SU-DHL-6 (cell line): ENCODE results near the gene EDEM3.

Experiments used
- H2AFZ ChIP-seq: fragments of 200-600 bp; sonication (generic); 2 replicates; pipeline ENCODE4 v1.6.1; 2014; ENCODE audit warnings: low read depth, mild to moderate bottlenecking, moderate library complexity, mixed read lengths, antibody characterized with exemption, low read length; ENCODE audit not compliant: severe bottlenecking
- H3F3A ChIP-seq: fragments of 200-600 bp; shearing (Covaris generic); 2 replicates; pipeline ENCODE4 v1.6.0; 2016; ENCODE audit warnings: antibody characterized with exemption, mild to moderate bottlenecking; ENCODE audit not compliant: insufficient read depth
- H3K27ac ChIP-seq: fragments of 200-600 bp; sonication (generic); 2 replicates; pipeline ENCODE4 v1.5.1; 2016; ENCODE audit warnings: low read depth, mild to moderate bottlenecking, low read length, moderate library complexity, mixed read lengths
- H3K27me3 ChIP-seq: fragments of 200-600 bp; sonication (generic), shearing (Covaris generic); 2 replicates; pipeline ENCODE4 v1.6.0; 2014; ENCODE audit warnings: mild to moderate bottlenecking, low read length
- H3K36me3 ChIP-seq: fragments of 200-600 bp; sonication (generic); 2 replicates; pipeline ENCODE4 v1.6.1; 2014; ENCODE audit warnings: mild to moderate bottlenecking, low read length, mixed read lengths
- H3K4me2 ChIP-seq: fragments of 300-600, 200-600 bp; shearing (Covaris generic), sonication (generic); 2 replicates; pipeline ENCODE4 v1.6.0; 2014; ENCODE audit warnings: low read length, low read depth, mild to moderate bottlenecking; ENCODE audit not compliant: poor library complexity, severe bottlenecking
- H3K4me3 ChIP-seq: fragments of 200-600 bp; sonication (generic); 2 replicates; pipeline ENCODE4 v1.5.1; 2014; ENCODE audit warnings: antibody characterized with exemption, low read length, mild to moderate bottlenecking, mixed read lengths; ENCODE audit not compliant: insufficient read depth, poor library complexity, severe bottlenecking
- H3K79me2 ChIP-seq: fragments of 200-600 bp; sonication (generic); 2 replicates; pipeline ENCODE4 v1.6.1; 2014; ENCODE audit warnings: mild to moderate bottlenecking, low read length, moderate library complexity; ENCODE audit not compliant: insufficient read depth
- H3K9ac ChIP-seq: fragments of 200-600 bp; sonication (generic); 2 replicates; pipeline ENCODE4 v1.7.0; 2014; ENCODE audit warnings: mild to moderate bottlenecking, low read length
- H3K9me2 ChIP-seq: fragments of 200-600 bp; sonication (generic); replicated peaks from 2 replicates; pipeline ENCODE4 v1.6.1; 2014; ENCODE audit warnings: low read length; ENCODE audit not compliant: insufficient read depth
- H3K9me3 ChIP-seq: fragments of 200-600 bp; sonication (generic); 2 replicates; pipeline ENCODE4 v1.6.1; 2014; ENCODE audit warnings: low read length, mixed read lengths; ENCODE audit not compliant: insufficient read depth
- H4K20me1 ChIP-seq: fragments of 200-600 bp; sonication (generic); 2 replicates; pipeline ENCODE4 v1.6.1; 2014; ENCODE audit warnings: low read depth, mild to moderate bottlenecking, antibody characterized with exemption, low read length, moderate library complexity, mixed read lengths
- EZH2phosphoT487 ChIP-seq: fragments of 200-600 bp; sonication (generic), shearing (Covaris generic); conservative IDR thresholded peaks from 2 replicates; pipeline ENCODE4 v1.6.1; 2018; ENCODE audit warnings: mild to moderate bottlenecking, antibody characterized with exemption, low read length, moderate library complexity, mixed read lengths
- TF ChIP-seq, protein P1 (sequence below): fragments of 200-600 bp; sonication (generic); IDR thresholded peaks from one replicate; pipeline ENCODE4 v1.5.1; 2017; ENCODE audit warnings: antibody characterized with exemption, mild to moderate bottlenecking, low read length, moderate library complexity; ENCODE audit not compliant: insufficient read depth, poor library complexity, severe bottlenecking

EDEM3 gene

DNA sequence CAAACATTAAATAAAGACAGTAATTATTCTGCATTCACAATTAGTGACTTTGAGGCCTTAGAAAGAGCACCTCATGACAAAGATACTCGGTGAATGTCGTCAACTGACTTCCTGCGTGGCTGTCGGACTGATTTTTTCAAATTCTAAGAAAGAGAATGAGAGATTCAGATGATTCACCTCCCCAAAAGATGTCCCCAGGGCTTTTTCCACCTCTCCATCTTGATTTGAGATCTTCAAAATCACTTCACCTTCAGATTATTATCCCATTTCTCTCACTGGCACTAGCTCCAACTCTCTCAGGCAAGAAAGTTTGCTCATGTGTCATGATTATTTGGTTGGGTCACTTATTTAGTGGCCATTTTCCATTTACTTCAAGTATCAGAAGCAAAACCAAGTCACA lies 5.0 kb upstream of the EDEM3 start:
- Histone ChIP-seq H3K9ac (no peak overlapping the region), H3K9me2 (no peaks in the 10 kb centered on the region), H3K27me3 (no peaks in the 10 kb centered on the region), H3K79me2 (no peaks in the 10 kb centered on the region), H4K20me1 (no peaks in the 10 kb centered on the region), H3K4me3 (no peak overlapping the region), H3K36me3 (no peaks in the 10 kb centered on the region), H3K27ac (no peak overlapping the region), H3K4me2 (no peak overlapping the region), H2AFZ (no peak overlapping the region), H3F3A (no peaks in the 10 kb centered on the region), H3K9me3 (no peaks in the 10 kb centered on the region)
- TF ChIP-seq, protein P1, sequence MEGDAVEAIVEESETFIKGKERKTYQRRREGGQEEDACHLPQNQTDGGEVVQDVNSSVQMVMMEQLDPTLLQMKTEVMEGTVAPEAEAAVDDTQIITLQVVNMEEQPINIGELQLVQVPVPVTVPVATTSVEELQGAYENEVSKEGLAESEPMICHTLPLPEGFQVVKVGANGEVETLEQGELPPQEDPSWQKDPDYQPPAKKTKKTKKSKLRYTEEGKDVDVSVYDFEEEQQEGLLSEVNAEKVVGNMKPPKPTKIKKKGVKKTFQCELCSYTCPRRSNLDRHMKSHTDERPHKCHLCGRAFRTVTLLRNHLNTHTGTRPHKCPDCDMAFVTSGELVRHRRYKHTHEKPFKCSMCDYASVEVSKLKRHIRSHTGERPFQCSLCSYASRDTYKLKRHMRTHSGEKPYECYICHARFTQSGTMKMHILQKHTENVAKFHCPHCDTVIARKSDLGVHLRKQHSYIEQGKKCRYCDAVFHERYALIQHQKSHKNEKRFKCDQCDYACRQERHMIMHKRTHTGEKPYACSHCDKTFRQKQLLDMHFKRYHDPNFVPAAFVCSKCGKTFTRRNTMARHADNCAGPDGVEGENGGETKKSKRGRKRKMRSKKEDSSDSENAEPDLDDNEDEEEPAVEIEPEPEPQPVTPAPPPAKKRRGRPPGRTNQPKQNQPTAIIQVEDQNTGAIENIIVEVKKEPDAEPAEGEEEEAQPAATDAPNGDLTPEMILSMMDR, result no peak
- no peak for TF ChIP-seq EZH2phosphoT487

GRCh38 chr1:184759112-184759511 lies 4.5 kb upstream of the EDEM3 start:
- H2AFZ ChIP-seq, result no peak overlapping the region
- H4K20me1 ChIP-seq, result no peaks in the 10 kb centered on the region
- no peak overlapping the region for H3K4me2 ChIP-seq
- H3K9me3 ChIP-seq, result no peaks in the 10 kb centered on the region
- H3K27ac ChIP-seq, result no peak overlapping the region
- H3K9me2 ChIP-seq, result no peaks in the 10 kb centered on the region
- H3F3A ChIP-seq, result no peaks in the 10 kb centered on the region
- H3K4me3 ChIP-seq, result no peak overlapping the region
- no peaks in the 10 kb centered on the region for H3K27me3 ChIP-seq
- peaks cover 2% of the 10 kb centered on the region for H3K79me2 ChIP-seq
- no peaks in the 10 kb centered on the region for H3K36me3 ChIP-seq
- no peak overlapping the region for H3K9ac ChIP-seq
- TF ChIP-seq, protein P1, result no peak
- no peak for TF ChIP-seq EZH2phosphoT487

DNA sequence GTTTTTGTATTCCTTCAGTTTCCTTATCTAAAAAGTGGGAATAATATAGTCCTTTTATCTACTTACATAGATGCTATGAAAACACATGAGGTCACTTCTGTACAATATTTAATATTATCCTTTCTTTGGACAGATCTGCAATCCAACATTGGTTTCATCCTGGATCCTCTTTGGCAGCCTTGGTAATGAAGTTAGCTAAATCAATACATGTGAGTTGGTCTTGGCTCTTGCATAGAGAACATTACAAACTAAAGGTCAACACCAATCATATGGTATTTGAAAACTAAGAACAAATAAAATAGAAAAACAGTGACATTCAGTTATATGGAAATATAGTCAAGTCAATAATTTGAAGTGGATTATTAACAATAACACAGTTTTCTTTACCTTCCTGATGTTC lies 3.2 kb upstream of the EDEM3 start:
- no peak overlapping the region for H3K4me3 ChIP-seq
- TF ChIP-seq, protein P1, result no peak
- no peak for TF ChIP-seq EZH2phosphoT487

More for the DNA sequence above, 3.2 kb upstream of the EDEM3 start:
- Histone ChIP-seq H3K36me3 (no peaks in the 10 kb centered on the region), H3K79me2 (peaks cover 14% of the 10 kb centered on the region), H3K27ac (no peak overlapping the region), H3F3A (no peaks in the 10 kb centered on the region), H3K9ac (no peak overlapping the region), H2AFZ (no peak overlapping the region), H3K9me2 (no peaks in the 10 kb centered on the region), H3K9me3 (no peaks in the 10 kb centered on the region), H3K27me3 (no peaks in the 10 kb centered on the region), H3K4me2 (no peak overlapping the region), H4K20me1 (no peaks in the 10 kb centered on the region)
